H1 (cell line): Measurements from ENCODE around the gene DCAF17. TPM values are rescaled to one million over a fixed set of nuclear protein-coding genes. Genes with fewer than 3 reads are reported as not detected.

Experiments used
- CTCF ChIA-PET: fragments of 300-600 bp; sonication (Branson Sonifier 250); formaldehyde crosslinking; loops from one replicate; lab custom pipeline; 2021; ENCODE audit not compliant: partially characterized antibody; lab: Charles Lee
- POLR2A ChIA-PET: fragments of 300-600 bp; sonication (Branson Sonifier 250); formaldehyde crosslinking; loops from one replicate; lab custom pipeline; 2021; ENCODE audit warnings: inconsistent platforms; ENCODE audit not compliant: partially characterized antibody; lab: Charles Lee
- DNase-seq, 2 experiments: peaks; one replicate each; pipeline versions ENCODE4 v3.0.0 to v3.0.0-alpha.2; 2010 to 2022; ENCODE audit warnings: low spot score in 2 of 2, low read depth in 1 of 2, mixed read lengths in 1 of 2
- FAIRE-seq: peaks from 2 replicates; lab custom pipeline; 2011; peaks lifted over from hg19 to GRCh38; lab: Jason Lieb, UNC
- H2AFZ ChIP-seq: 2 replicates; pipeline ENCODE4 v1.8.1; 2012; ENCODE audit warnings: low read length, inconsistent platforms
- H2AK5ac ChIP-seq: 2 replicates; pipeline ENCODE4 v1.6.1; 2013; ENCODE audit warnings: low read depth, low read length
- H2BK120ac ChIP-seq: replicated peaks from 2 replicates; pipeline ENCODE3; 2013; ENCODE audit warnings: low read depth, low read length, inconsistent platforms
- H2BK12ac ChIP-seq: 2 replicates; pipeline ENCODE4 v1.6.1; 2013; ENCODE audit warnings: low read depth, low read length
- H2BK15ac ChIP-seq: 2 replicates; pipeline ENCODE4 v1.6.1; 2013; ENCODE audit warnings: low read length
- H2BK20ac ChIP-seq: 2 replicates; pipeline ENCODE4 v1.6.1; 2013; ENCODE audit warnings: low read length
- H2BK5ac ChIP-seq: 2 replicates; pipeline ENCODE4 v1.6.1; 2013; ENCODE audit warnings: low read depth, low read length
- H3K14ac ChIP-seq: 2 replicates; pipeline ENCODE4 v1.6.1; 2013; ENCODE audit warnings: inconsistent platforms; ENCODE audit not compliant: insufficient read length
- H3K18ac ChIP-seq: 2 replicates; pipeline ENCODE4 v1.6.1; 2013; ENCODE audit warnings: low read length; ENCODE audit errors: extremely low read depth
- H3K23ac ChIP-seq: 2 replicates; pipeline ENCODE4 v1.6.1; 2013; ENCODE audit warnings: inconsistent platforms; ENCODE audit not compliant: insufficient read length
- H3K23me2 ChIP-seq: 2 replicates; pipeline ENCODE4 v1.6.1; 2013; ENCODE audit warnings: low read depth, low read length
- H3K27ac ChIP-seq: 2 replicates; pipeline ENCODE4 v1.6.1; 2011; ENCODE audit warnings: low read depth, low read length, inconsistent platforms
- H3K27me3 ChIP-seq, 4 experiments: replicated peaks in 1 of 4; 1 replicate in 1 of 4; 2 replicates in 3 of 4; pipeline versions ENCODE4 v1.6.1 to v1.8.1; 2011 to 2013; ENCODE audit warnings: low read length in 3 of 4, mild to moderate bottlenecking in 3 of 4, inconsistent platforms in 2 of 4, mixed read lengths in 2 of 4, moderate library complexity in 1 of 4; ENCODE audit not compliant: control insufficient read depth in 3 of 4, insufficient read depth in 3 of 4; ENCODE audit errors: extremely low read depth in 1 of 4
- H3K36me3 ChIP-seq, 4 experiments: 2 replicates each; pipeline versions ENCODE4 v1.6.1 to v1.8.1; 2011 to 2013; ENCODE audit warnings: mild to moderate bottlenecking in 4 of 4, low read length in 3 of 4, moderate library complexity in 2 of 4, control low read depth in 1 of 4, inconsistent platforms in 1 of 4; ENCODE audit not compliant: insufficient read depth in 4 of 4, control insufficient read depth in 2 of 4
- H3K4ac ChIP-seq: replicated peaks from 2 replicates; pipeline ENCODE3; 2013; ENCODE audit warnings: low read length, low read depth, mixed read lengths, inconsistent platforms; ENCODE audit not compliant: insufficient read length
- H3K4me1 ChIP-seq, 4 experiments: replicated peaks in 1 of 4; 1 replicate in 1 of 4; 2 replicates in 3 of 4; pipeline versions ENCODE4 v1.6.1 to v1.8.1; 2011 to 2013; ENCODE audit warnings: low read length in 3 of 4, inconsistent platforms in 2 of 4, mixed read lengths in 1 of 4; ENCODE audit not compliant: insufficient read depth in 4 of 4, control insufficient read depth in 3 of 4
- H3K4me2 ChIP-seq, 2 experiments: 2 replicates each; pipeline versions ENCODE4 v1.6.1 to v1.8.1; 2011 to 2013; ENCODE audit warnings: low read depth in 2 of 2, low read length in 2 of 2, control low read depth in 1 of 2, inconsistent platforms in 1 of 2, mild to moderate bottlenecking in 1 of 2; ENCODE audit not compliant: insufficient read depth in 1 of 2
- H3K4me3 ChIP-seq, 4 experiments: fragments of 200-600, 300-600 bp in 1 of 4; sonication (generic), shearing (Covaris generic), sonication (Bioruptor Twin) in 1 of 4; 2 replicates each; pipeline versions ENCODE4 v1.5.1 to v1.8.1; 2011 to 2016; ENCODE audit warnings: low read length in 4 of 4, low read depth in 3 of 4, control low read depth in 2 of 4, inconsistent platforms in 2 of 4, mild to moderate bottlenecking in 2 of 4, mixed read lengths in 1 of 4, moderate library complexity in 1 of 4; ENCODE audit not compliant: insufficient read depth in 2 of 4; ENCODE audit errors: extremely low read depth in 1 of 4
- H3K56ac ChIP-seq: replicated peaks from 2 replicates; pipeline ENCODE3; 2013; ENCODE audit warnings: low read depth, mild to moderate bottlenecking, mixed read lengths, low read length, inconsistent platforms; ENCODE audit not compliant: insufficient read length
- H3K79me1 ChIP-seq: 2 replicates; pipeline ENCODE4 v1.6.1; 2013; ENCODE audit warnings: low read depth, low read length, control low read depth
- H3K79me2 ChIP-seq, 2 experiments: 2 replicates each; pipeline versions ENCODE4 v1.6.1 to v1.8.1; 2012 to 2013; ENCODE audit warnings: low read length in 2 of 2, mild to moderate bottlenecking in 2 of 2, inconsistent platforms in 1 of 2; ENCODE audit not compliant: insufficient read depth in 2 of 2, control insufficient read depth in 1 of 2
- H3K9ac ChIP-seq, 4 experiments: replicated peaks in 1 of 4; 1 replicate in 1 of 4; 2 replicates in 3 of 4; pipeline versions ENCODE4 v1.6.1 to v1.8.1; 2011 to 2013; ENCODE audit warnings: low read depth in 3 of 4, low read length in 3 of 4, control low read depth in 2 of 4, mild to moderate bottlenecking in 2 of 4, moderate library complexity in 2 of 4, inconsistent platforms in 1 of 4; ENCODE audit errors: extremely low read depth in 1 of 4
- H3K9me3 ChIP-seq, 2 experiments: 2 replicates each; pipeline versions ENCODE4 v1.6.1 to v1.8.1; 2012 to 2013; ENCODE audit warnings: mild to moderate bottlenecking in 2 of 2, moderate library complexity in 2 of 2, control low read depth in 1 of 2, inconsistent platforms in 1 of 2, low read depth in 1 of 2, low read length in 1 of 2, mixed read lengths in 1 of 2; ENCODE audit not compliant: insufficient read depth in 2 of 2
- H4K20me1 ChIP-seq, 2 experiments: replicated peaks in 1 of 2; 2 replicates each; pipeline versions ENCODE3 to v1.8.1; 2011 to 2013; ENCODE audit warnings: inconsistent platforms in 2 of 2, low read length in 2 of 2, mild to moderate bottlenecking in 1 of 2; ENCODE audit not compliant: insufficient read depth in 2 of 2, control insufficient read depth in 1 of 2
- H4K5ac ChIP-seq: 2 replicates; pipeline ENCODE4 v1.6.1; 2013; ENCODE audit warnings: low read length, low read depth, mixed read lengths, inconsistent platforms; ENCODE audit not compliant: insufficient read length
- H4K8ac ChIP-seq: 2 replicates; pipeline ENCODE4 v1.8.0; 2013; ENCODE audit warnings: mild to moderate bottlenecking, moderate library complexity, low read length, inconsistent platforms; ENCODE audit not compliant: insufficient read depth; ENCODE audit errors: extremely low read depth
- H4K91ac ChIP-seq: replicated peaks from 2 replicates; pipeline ENCODE3; 2013; ENCODE audit warnings: low read length, mixed read lengths, inconsistent platforms; ENCODE audit not compliant: insufficient read length
- BACH1 ChIP-seq: IDR thresholded peaks from 2 replicates; pipeline ENCODE4 v1.6.1; 2012; ENCODE audit warnings: low read length, improper control_type of control experiment
- CREB1 ChIP-seq: IDR thresholded peaks from 2 replicates; pipeline ENCODE4 v1.6.1; 2012; ENCODE audit warnings: inconsistent platforms
- SRF ChIP-seq: IDR thresholded peaks from 2 replicates; pipeline ENCODE4 v1.6.1; 2011; ENCODE audit warnings: mild to moderate bottlenecking, low read depth, low read length, moderate library complexity
- TCF12 ChIP-seq: IDR thresholded peaks from 2 replicates; pipeline ENCODE4 v1.6.1; 2011; ENCODE audit warnings: low read depth, mild to moderate bottlenecking, low read length
- WGBS, 2 experiments: shearing (Covaris generic) in 1 of 2; methylation state at CpG; one replicate each; pipeline versions ENCODE4 v1.1.6 to v1.1.7; 2013 to 2015; ENCODE audit warnings: low lambda C conversion rate in 2 of 2, mixed read lengths in 2 of 2, inconsistent platforms in 1 of 2, low coverage in 1 of 2, missing lambda C conversion rate in 1 of 2; ENCODE audit not compliant: insufficient replicate concordance in 2 of 2, insufficient coverage in 1 of 2, insufficient read length in 1 of 2; ENCODE audit errors: extremely low coverage in 1 of 2, missing lambda C conversion rate in 1 of 2; 5-methylcytosine and 5-hydroxymethylcytosine counted together
- polyA plus RNA-seq, 7 experiments: library from polyadenylated mRNA; depleted of rRNA in 3 of 7; stranded (reverse) in 5 of 7; unstranded in 2 of 7; fragments of >200 nt in 5 of 7; fragments of 200-250 nt in 2 of 7; gene quantifications; 1 replicate in 5 of 7; 2 replicates in 1 of 7; 4 replicates in 1 of 7; pipeline versions ENCODE4 v1.2.1 to v1.2.3, GENCODE V29; 2011 to 2013; ENCODE audit warnings: missing spikeins in 2 of 7, mixed read lengths in 2 of 7
- total RNA-seq: library from RNA; stranded (reverse); fragmentation: NEBNext Ultra II Directional; extraction: Animal tissue kit (Norgen Biotek cat#: 25700); gene quantifications from 2 replicates; pipeline ENCODE4 v1.2.1, GENCODE V29; 2021
- TF ChIP-seq, protein P1 (sequence below), 3 experiments: IDR thresholded peaks; 1 replicate in 2 of 3; 2 replicates in 1 of 3; pipeline versions ENCODE4 v1.5.1 to v1.6.1; 2011; ENCODE audit warnings: low read length in 3 of 3, mild to moderate bottlenecking in 3 of 3, inconsistent platforms in 2 of 3, low read depth in 1 of 3, moderate library complexity in 1 of 3; ENCODE audit not compliant: insufficient read depth in 1 of 3; ENCODE audit errors: control extremely low read depth in 1 of 3

The DCAF17 gene
- total and polyA plus RNA-seq, 2 of the 8 experiments (the other 6 are each of a cell fraction or from before 2014, with no cell fraction given) = 10.7 to 30.0 TPM

- Histone ChIP-seq H2AFZ (no peak overlapping the region), H4K8ac (no peak overlapping the region), H2BK12ac (no peak overlapping the region), H3K9me3 (no peaks in the 10 kb centered on the region), H3K56ac (no peak overlapping the region), H3K23ac (no peak overlapping the region), H4K5ac (no peak overlapping the region), H3K4me3 (no peak overlapping the region), H3K18ac (no peak overlapping the region), H3K79me1 (peaks cover 3% of the 10 kb centered on the region), H3K36me3 (peaks cover 4 to 62% (median 20%) of the 10 kb centered on the region in 4 experiments; a peak in 7 of 8 replicates), H3K27me3 (no peaks in the 10 kb centered on the region), H4K20me1 (peaks cover 0 to 1% of the 10 kb centered on the region in 2 experiments), H3K4me2 (no peak overlapping the region), H4K91ac (no peak overlapping the region), H2BK20ac (no peak overlapping the region), H2BK120ac (no peak overlapping the region), H2BK5ac (no peak overlapping the region), H3K4ac (no peak overlapping the region), H3K14ac (no peak overlapping the region), H3K23me2 (no peaks in the 10 kb centered on the region; the same call in 1 of the 2 replicates), H3K27ac (no peak overlapping the region), H3K9ac (no peak overlapping the region), H3K79me2 (peaks cover 0 to 6% of the 10 kb centered on the region in 2 experiments; a peak in 1 of 4 replicates), H2AK5ac (no peak overlapping the region), H3K4me1 (no peaks in the 10 kb centered on the region), H2BK15ac (no peak overlapping the region)
- ChIA-PET CTCF (interaction anchor here (0.9 kb wide), 1 partner anchor 524 kb away, joined by 4 read pairs; the partner anchor contains the start of gene GORASP2), POLR2A (no interaction called here)
- DNase-seq (no peak), FAIRE-seq (no peak)
- WGBS, 2 experiments = 95% methylated on average over 4 of the region's 4 CpGs; no CpG with 5 or more reads in 1 of the 2 experiments
- TF ChIP-seq TCF12 (no peak), SRF (no peak), CREB1 (no peak), BACH1 (no peak)
- TF ChIP-seq, protein P1, sequence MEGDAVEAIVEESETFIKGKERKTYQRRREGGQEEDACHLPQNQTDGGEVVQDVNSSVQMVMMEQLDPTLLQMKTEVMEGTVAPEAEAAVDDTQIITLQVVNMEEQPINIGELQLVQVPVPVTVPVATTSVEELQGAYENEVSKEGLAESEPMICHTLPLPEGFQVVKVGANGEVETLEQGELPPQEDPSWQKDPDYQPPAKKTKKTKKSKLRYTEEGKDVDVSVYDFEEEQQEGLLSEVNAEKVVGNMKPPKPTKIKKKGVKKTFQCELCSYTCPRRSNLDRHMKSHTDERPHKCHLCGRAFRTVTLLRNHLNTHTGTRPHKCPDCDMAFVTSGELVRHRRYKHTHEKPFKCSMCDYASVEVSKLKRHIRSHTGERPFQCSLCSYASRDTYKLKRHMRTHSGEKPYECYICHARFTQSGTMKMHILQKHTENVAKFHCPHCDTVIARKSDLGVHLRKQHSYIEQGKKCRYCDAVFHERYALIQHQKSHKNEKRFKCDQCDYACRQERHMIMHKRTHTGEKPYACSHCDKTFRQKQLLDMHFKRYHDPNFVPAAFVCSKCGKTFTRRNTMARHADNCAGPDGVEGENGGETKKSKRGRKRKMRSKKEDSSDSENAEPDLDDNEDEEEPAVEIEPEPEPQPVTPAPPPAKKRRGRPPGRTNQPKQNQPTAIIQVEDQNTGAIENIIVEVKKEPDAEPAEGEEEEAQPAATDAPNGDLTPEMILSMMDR (IDR thresholded peaks at IDR 0.05; ENCODE audit: control extremely low read depth in 1 of 3, insufficient read depth in 1 of 3, low read depth in 1 of 3, low read length in 3 of 3) = no peak
These were observed 18.7 kb downstream of the DCAF17 start for GRCh38 chr2:171452773-171453172.
